HG03108 (cell line): ENCODE measurements around the gene UBE2G2.

Experiments
- ATAC-seq: cut with Tn5 transposase; IDR thresholded peaks from one replicate; pipeline ENCODE4 v1.9.1; 2021; ENCODE audit warnings: moderate library complexity; ENCODE audit not compliant: unreplicated experiment

Gene UBE2G2

GRCh38 chr21:44816761-44817505 lies 15.3 kb upstream of the UBE2G2 start:
- ATAC-seq = no peak

DNA sequence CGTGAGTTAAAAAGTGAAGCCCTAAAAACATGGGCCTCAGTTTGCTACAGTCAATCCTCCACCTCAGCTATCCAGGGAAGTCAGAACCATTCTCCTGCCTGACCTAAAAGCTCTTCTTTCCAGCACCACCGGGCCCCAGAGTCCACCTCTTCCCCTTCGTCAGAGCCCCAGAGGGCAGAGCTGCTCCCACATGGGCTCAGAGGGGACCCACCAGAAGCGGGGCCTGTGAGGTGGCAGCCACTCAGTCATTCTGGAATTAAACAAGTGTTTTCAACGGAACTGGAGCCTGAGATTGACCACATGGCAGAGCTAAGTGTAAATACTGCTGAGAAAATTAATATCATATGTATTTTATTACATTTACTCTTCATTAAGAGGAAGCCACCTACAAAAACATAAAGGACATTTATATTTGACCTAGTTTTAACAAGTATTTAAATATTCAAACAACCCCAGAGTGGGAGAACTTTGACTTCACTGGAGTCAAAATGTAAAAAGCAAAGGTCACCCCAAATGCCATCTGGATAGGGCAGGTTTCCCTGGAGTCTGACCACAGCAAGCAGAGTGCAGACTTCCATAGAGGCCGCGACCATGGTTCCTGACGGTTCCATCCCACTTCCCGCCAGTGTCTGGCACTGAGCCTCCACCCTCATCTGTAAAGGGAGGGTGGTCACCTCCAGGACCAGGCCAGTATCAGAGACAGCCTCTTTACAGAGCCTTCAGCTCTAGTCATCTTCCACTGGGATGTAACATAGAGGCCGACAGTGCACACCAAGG lies 14.4 kb upstream of the UBE2G2 start:
- no peak for ATAC-seq

DNA sequence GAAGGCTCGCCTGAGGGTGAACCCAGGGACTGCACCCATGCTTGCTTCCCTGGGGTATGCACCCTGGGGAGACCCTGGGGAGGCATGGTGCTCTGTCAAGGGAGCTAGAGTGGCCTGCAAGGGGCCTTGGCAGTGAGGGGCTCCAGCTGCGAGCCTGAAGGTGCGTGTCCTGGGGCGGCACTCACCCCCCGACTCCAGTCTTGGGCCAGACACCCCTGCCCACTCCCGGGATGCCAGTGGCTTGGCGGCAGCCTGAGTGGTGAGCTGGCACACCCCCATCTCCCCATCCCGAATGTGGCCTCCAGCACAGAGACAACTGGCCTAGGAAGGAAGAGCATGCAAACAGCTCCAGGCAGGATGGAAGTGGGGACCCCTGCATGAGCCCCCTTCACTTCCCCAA lies 13.6 kb upstream of the UBE2G2 start:
- no peak for ATAC-seq

DNA sequence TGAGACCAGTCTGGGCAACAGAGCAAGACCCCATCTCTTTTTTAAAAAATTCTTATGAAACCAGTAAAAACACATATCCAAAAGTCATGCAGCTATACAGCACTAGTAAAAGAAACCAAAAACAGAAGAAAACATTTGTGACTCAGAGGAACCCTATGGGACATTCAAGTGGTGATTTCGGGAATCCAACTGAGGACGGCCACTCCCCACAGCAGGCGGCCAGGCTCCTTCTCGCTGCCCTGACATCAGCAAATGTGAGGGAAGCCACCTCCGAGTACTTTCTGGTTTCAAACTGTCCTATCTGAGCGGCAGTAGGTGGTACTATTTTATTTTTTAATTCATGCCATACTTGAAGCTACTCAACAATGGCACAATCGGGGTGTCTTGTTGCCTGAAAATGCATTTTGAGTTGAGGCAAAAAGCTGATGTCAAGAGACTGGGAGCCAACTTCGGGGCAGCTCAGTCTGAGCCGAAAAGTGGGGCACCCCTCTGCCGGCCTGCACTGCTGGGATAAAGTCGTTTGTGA lies 12.9 kb upstream of the UBE2G2 start:
- no peak for ATAC-seq

- ATAC-seq = no peak
Measured at GRCh38 chr21:44813727-44814126, 12.1 kb upstream of the UBE2G2 start.

DNA sequence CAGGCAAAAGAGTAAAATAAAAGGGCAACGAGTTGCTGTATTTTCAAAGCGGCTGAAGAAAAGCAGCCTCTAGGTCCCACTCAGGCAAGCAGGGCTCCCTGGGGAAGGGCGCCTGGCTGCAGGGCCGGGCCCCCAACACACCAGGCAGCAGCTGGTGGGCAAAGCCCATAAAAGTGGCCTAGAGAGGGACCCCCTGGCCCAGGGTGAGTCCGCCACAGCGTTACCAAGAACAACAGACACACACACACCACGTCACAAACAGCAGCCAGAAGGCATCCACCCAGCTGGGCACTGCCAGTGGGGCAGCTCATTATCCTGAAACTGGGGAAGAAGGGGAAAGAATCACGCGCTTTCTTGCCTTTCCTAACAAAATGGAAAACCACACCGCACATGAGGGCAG lies 11.5 kb upstream of the UBE2G2 start:
- no peak for ATAC-seq

- ATAC-seq = no peak
Measured at GRCh38 chr21:44812640-44813039, 11.0 kb upstream of the UBE2G2 start.

DNA sequence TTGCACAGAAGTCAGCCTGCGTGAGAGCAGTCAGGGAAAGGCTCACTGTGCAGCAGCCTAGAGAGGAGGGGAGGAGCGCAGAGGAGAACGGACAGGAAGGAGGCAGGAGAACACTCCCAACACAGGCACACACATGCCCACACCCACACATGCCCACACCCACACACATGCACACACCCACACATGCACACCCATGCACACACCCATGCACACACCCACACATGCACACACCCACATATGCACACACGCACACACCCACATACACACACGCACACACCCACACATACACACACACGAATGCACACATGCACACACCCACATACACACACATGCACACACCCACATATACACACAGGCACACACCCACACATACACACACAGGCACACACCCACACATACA lies 9.2 kb upstream of the UBE2G2 start:
- no peak for ATAC-seq

DNA sequence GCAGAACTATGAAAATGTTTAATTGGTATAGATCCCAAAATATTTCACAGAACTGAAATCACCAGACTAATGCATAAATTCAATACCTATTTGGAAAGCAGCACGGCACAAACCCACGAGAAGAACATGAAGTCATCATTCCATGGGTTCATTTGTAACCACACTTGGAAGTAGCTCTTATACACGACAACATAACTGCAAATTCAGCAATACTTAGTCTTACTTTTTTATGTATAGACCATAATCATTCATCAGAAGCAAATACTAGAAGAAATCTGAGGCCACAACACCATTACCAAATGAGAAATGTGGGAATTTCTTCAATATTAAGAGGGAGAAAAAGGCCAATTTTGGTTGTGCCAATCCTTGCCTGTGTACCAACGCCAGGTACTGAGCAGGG lies 4.2 kb upstream of the UBE2G2 start:
- ATAC-seq = no peak

GRCh38 chr21:44805226-44805625 lies 3.6 kb upstream of the UBE2G2 start:
- ATAC-seq = no peak

GRCh38 chr21:44804762-44805161 lies 3.1 kb upstream of the UBE2G2 start:
- no peak for ATAC-seq

DNA sequence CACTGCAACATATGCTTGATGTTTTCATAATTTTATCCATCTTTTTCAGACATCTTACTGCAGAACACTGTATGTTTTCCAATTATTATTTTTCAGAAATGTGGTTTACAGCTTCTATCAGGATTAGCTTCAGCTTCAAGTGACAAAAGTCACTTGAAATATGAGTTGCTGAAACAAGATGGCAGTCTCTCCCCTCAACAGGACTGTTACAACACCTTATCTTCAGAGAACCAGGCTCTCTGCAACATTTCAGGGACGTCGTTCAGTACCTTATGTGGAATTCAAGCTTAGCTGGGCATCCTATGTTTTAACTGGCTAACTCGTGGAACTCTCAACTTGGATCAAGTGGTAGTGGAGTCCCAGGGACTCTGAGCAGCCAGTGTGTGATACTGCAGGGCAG lies 2.0 kb upstream of the UBE2G2 start:
- ATAC-seq = no peak

DNA sequence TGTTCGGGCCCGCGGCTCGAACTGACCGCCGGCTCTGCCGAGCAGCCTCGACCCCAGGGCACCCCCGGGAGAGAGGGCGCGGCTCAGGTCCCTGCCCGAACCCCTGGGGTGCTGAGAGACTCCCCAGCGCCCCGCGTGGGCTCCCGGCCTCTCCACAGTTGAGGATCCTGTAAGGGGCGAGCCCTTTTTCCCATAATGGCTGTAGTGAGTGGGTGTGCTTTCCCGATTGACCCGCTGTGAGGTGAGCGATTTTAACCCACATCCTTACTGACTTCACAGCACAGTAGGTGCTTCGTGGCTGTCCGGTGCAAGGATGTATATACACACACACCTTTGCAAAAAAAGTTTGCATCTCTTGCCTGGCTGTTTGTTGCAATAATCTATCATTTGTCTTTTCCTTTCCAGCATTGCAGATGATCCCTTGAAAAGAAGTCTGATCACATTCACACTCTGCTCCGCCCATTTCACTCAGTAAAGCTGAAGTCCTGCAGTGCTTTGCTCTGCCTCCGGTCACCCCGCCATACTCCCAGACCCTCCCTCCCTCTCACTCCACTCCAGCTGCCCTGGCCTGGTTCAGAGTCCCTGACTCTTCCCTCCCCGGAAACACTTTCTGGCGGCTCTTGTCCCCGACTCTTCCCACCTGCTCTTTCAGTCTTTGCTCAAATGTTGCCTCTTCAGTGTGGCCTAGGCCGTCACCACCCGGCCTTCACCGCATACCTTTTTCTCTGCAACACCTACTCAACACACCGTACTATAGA lies 955 bp upstream of the UBE2G2 start:
- ATAC-seq = peak; percentile 16

GRCh38 chr21:44800971-44801467 lies 601 bp downstream of the UBE2G2 start:
- no peak for ATAC-seq

DNA sequence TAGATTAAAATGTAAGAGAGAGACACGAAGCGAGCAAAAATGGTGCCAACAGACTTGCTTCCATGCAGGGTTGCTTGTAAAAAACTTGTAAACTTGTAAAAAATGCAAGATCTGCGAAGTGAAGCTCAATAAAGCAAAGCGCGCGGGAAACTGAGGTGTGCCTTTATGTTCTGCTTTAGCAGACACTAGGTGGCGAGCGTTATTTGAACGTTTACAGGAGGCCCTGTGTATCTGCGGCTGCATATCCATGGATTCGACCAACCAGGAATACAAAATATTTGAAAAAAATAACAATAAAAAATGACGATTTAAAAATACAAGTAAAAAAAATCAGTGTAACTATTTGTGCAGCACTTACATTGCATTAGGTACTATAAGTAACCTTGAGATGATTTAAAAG lies 1.5 kb downstream of the UBE2G2 start:
- ATAC-seq = no peak

GRCh38 chr21:44799646-44800045 lies 2.0 kb downstream of the UBE2G2 start:
- no peak for ATAC-seq

- ATAC-seq = no peak
Measured at GRCh38 chr21:44797775-44798174, 3.8 kb downstream of the UBE2G2 start.

- ATAC-seq = no peak
Measured at GRCh38 chr21:44795342-44795741, 6.3 kb downstream of the UBE2G2 start.

DNA sequence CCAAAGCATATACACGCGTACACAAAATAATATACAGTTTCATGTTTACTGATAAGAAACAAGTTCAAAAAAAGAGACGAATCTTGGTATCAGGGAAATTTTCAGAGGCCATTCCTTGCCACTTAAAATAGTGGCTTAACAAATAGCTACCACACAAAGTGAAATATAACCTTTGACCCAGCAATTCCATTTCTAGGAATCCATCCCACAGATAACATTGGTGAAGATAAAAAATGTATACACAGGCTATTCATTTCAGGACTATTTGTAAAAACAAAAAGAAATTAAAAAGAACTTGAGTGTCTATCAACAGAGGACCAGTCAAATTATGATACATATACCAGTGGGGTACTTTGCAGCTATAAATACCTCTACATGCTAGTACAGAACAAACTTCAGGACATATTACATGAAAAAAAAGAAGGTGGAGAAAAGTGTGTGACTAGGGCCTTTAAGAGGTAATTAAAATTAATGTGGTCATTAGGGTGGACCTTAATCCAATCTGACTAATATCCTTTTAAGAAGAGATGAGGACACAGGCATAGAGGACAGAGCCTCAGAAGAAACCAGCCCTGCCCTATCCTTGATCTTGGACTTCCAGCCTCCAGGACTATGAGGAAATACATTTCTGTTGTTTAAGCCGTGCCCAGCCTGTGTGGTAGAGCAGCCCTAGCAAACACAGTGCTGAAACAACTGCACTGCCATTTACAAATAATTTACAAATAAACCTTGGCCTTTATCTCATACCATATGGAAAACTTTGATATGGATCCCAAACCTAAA lies 7.8 kb downstream of the UBE2G2 start:
- ATAC-seq = no peak
